Kidney (tissue), 14 donors: Measurements from ENCODE around the gene DTX1. TPM values are rescaled to one million over a fixed set of nuclear protein-coding genes. Genes with fewer than 3 reads are reported as not detected.

ENCODE experiments used
- DNase-seq, 5 donors: peaks; one replicate each; pipeline ENCODE4 v3.0.0-alpha.2; 2013 to 2020
- FAIRE-seq: peaks from 2 replicates; lab custom pipeline; 2012; peaks lifted over from hg19 to GRCh38; lab: Jason Lieb, UNC
- H3K27ac ChIP-seq, 2 donors: one replicate each; pipeline ENCODE4 v1.7.0; 2013; ENCODE audit warnings: low read depth in 2 of 2, low read length in 2 of 2, inconsistent platforms in 1 of 2
- H3K27me3 ChIP-seq: one replicate; pipeline ENCODE4 v1.7.1; 2013; ENCODE audit warnings: low read length, inconsistent platforms; ENCODE audit not compliant: control insufficient read depth, insufficient read depth
- H3K36me3 ChIP-seq, 3 donors: one replicate each; pipeline versions ENCODE4 v1.7.0 to v1.7.1; 2013; ENCODE audit warnings: low read length in 3 of 3, control low read depth in 1 of 3, inconsistent platforms in 1 of 3; ENCODE audit not compliant: insufficient read depth in 3 of 3, control insufficient read depth in 2 of 3
- H3K4me1 ChIP-seq, 3 donors: one replicate each; pipeline versions ENCODE4 v1.7.0 to v1.7.1; 2013; ENCODE audit warnings: low read length in 3 of 3, inconsistent platforms in 1 of 3, low read depth in 1 of 3; ENCODE audit not compliant: control insufficient read depth in 2 of 3, insufficient read depth in 2 of 3
- H3K4me3 ChIP-seq, 3 donors: one replicate each; pipeline versions ENCODE4 v1.7.0 to v1.8.1; 2013; ENCODE audit warnings: low read length in 3 of 3, control low read depth in 1 of 3, inconsistent platforms in 1 of 3
- H3K9ac ChIP-seq, 3 donors: one replicate each; pipeline versions ENCODE4 v1.7.0 to v1.7.1; 2013; ENCODE audit warnings: low read length in 3 of 3, control low read depth in 1 of 3, inconsistent platforms in 1 of 3
- H3K9me3 ChIP-seq, 3 donors: one replicate each; pipeline versions ENCODE4 v1.7.0 to v1.7.1; 2013; ENCODE audit warnings: low read length in 3 of 3, control low read depth in 1 of 3, inconsistent platforms in 1 of 3; ENCODE audit not compliant: control insufficient read depth in 2 of 3, insufficient read depth in 1 of 3
- CTCF ChIP-seq: IDR thresholded peaks from 3 replicates; pipeline ENCODE4 v1.5.1; 2012; ENCODE audit warnings: mild to moderate bottlenecking, moderate library complexity, borderline replicate concordance; ENCODE audit not compliant: insufficient read depth; ENCODE audit errors: extremely low read depth
- intact Hi-C: fragments of 100-400 bp; cut with DNase I; formaldehyde crosslinking; loops from one replicate; pipeline ENCODE4 v1.11.1; 2022
- polyA plus RNA-seq: library from polyadenylated mRNA; stranded (reverse); fragments of 350-450 nt; fragmentation: Illumina TruSeq; extraction: RNeasy Lipid Tissue Mini Kit (QIAGEN cat#74804); gene quantifications from one replicate; pipeline ENCODE4 v1.2.3, GENCODE V29; 2014; ENCODE audit warnings: low read depth, low replicate concordance; ENCODE audit not compliant: insufficient read depth
- total RNA-seq: library from RNA; stranded (reverse); fragmentation: NEBNext Ultra II Directional; extraction: Animal tissue kit (Norgen Biotek cat#: 25700); gene quantifications from one replicate; pipeline ENCODE4 v1.2.1, GENCODE V29; 2021
- donor health status: control.
- donor health status: control.
- donor health status: control.
- donor health status: control.
- donor health status: control.
- donor health status: DM: yes; HTN: yes; CAD: no.
- donor health status: Normal renal cell carcinoma (clear cell type).

DTX1 gene
- total and polyA plus RNA-seq, 2 donors from 2014 or later: 4.9 to 7.3 TPM

GRCh38 chr12:113118142-113118541, 61.6 kb downstream of the DTX1 start:
- intact Hi-C loops: no loop called here
- Histone ChIP-seq H3K27me3 (no peaks in the 10 kb centered on the region), H3K4me1 (no peaks in the 10 kb centered on the region), H3K9me3 (peaks cover 0 to 2% (median 0%) of the 10 kb centered on the region in 3 donors), H3K9ac (no peak overlapping the region), H3K27ac (no peak overlapping the region), H3K4me3 (no peak overlapping the region), H3K36me3 (no peaks in the 10 kb centered on the region)
- no peak for FAIRE-seq
- no peak for TF ChIP-seq CTCF
- DNase-seq: no peak

GRCh38 chr12:113119980-113120669, 63.6 kb downstream of the DTX1 start:
- Histone ChIP-seq H3K4me1 (no peaks in the 10 kb centered on the region), H3K27me3 (no peaks in the 10 kb centered on the region), H3K9me3 (peaks cover 0 to 5% (median 0%) of the 10 kb centered on the region in 3 donors), H3K4me3 (no peak overlapping the region), H3K9ac (no peak overlapping the region), H3K27ac (no peak overlapping the region), H3K36me3 (no peaks in the 10 kb centered on the region)
- FAIRE-seq (no peak), DNase-seq (no peak)
- intact Hi-C loops: no loop called here
- no peak for TF ChIP-seq CTCF

GRCh38 chr12:113120670-113121370, 64.3 kb downstream of the DTX1 start:
- intact Hi-C loops: no loop called here
- DNase-seq: no peak
- H3K4me1 ChIP-seq: no peaks in the 10 kb centered on the region

More at GRCh38 chr12:113120670-113121370, 64.3 kb downstream of the DTX1 start:
- Histone ChIP-seq H3K27me3 (no peaks in the 10 kb centered on the region), H3K4me3 (no peak overlapping the region), H3K27ac (no peak overlapping the region), H3K9me3 (peaks cover 0 to 5% (median 0%) of the 10 kb centered on the region in 3 donors), H3K9ac (no peak overlapping the region), H3K36me3 (peaks cover 0 to 2% (median 0%) of the 10 kb centered on the region in 3 donors)
- no peak for TF ChIP-seq CTCF
- no peak for FAIRE-seq
